Transverse colon (tissue), 4 donors: ENCODE data around the gene MAFB.

Experiments
- CTCF ChIP-seq, 5 experiments: fragments of 200-600 bp in 3 of 5; fragments of 450-650 bp in 2 of 5; sonication (generic) in 3 of 5; IDR thresholded peaks; 1 replicate in 2 of 5; 2 replicates in 3 of 5; pipeline ENCODE4 v1.5.1; 2016 to 2017; ENCODE audit warnings: antibody characterized with exemption in 5 of 5, inconsistent platforms in 3 of 5, mild to moderate bottlenecking in 2 of 5, moderate library complexity in 1 of 5
- EP300 ChIP-seq: sonication (generic); formaldehyde crosslinking; IDR thresholded peaks from one replicate; pipeline ENCODE4 v1.6.1; 2017; ENCODE audit warnings: antibody characterized with exemption, low read depth
- POLR2AphosphoS5 ChIP-seq, 3 donors: sonication (generic); formaldehyde crosslinking; IDR thresholded peaks; one replicate each; pipeline ENCODE4 v1.6.1; 2016; ENCODE audit warnings: antibody characterized with exemption in 3 of 3

- TF ChIP-seq CTCF (IDR thresholded peaks at IDR 0.05) (no peak), EP300 (no peak), POLR2AphosphoS5 (IDR thresholded peaks at IDR 0.05) (no peak)
These were observed 45.1 kb downstream of the MAFB start for GRCh38 chr20:40643891-40644290.
